ENCODE results near the gene GPR55. TPM values are rescaled to one million over a fixed set of nuclear protein-coding genes. Genes with fewer than 3 reads are reported as not detected.

Gene GPR55
- total and polyA plus RNA-seq, 2 of the 4 experiments (the other 2 are of a cell fraction), result 0.03 TPM; not detected in 1

GRCh38 chr2:230895536-230896345 lies 29.3 kb downstream of the GPR55 start:
- no peaks in the 10 kb centered on the region; the same call in 1 of the 2 replicates for H3K9me1 ChIP-seq (ENCODE audit: insufficient read depth, low read length)
- no peak overlapping the region for H3K14ac ChIP-seq (replicated peaks; ENCODE audit: low read depth, low read length)
- no peak overlapping the region for H2AK9ac ChIP-seq (replicated peaks; ENCODE audit: low read depth, low read length, poor library complexity)
- H4K8ac ChIP-seq (ENCODE audit: low read depth in 2 of 2, low read length in 2 of 2), result no peak overlapping the region
- H3K9me3 ChIP-seq (ENCODE audit: control insufficient read depth, insufficient read depth, low read length), result peaks cover 2% of the 10 kb centered on the region; the same call in 1 of the 2 replicates
- H3K27ac ChIP-seq (ENCODE audit: insufficient read depth, low read length), result no peak overlapping the region
- CTCF ChIA-PET, result interaction anchor here (3.0 kb wide), 1 partner anchor 91 kb away, joined by 12 read pairs; no protein-coding TSS in a partner anchor
- H2BK120ac ChIP-seq (ENCODE audit: low read depth, low read length), result no peak overlapping the region
- H3K4me1 ChIP-seq (ENCODE audit: control insufficient read depth, insufficient read depth, low read length), result no peaks in the 10 kb centered on the region
- POLR2A ChIA-PET (ENCODE audit: unreplicated experiment), result interaction anchor here (0.6 kb wide), 1 partner anchor 8 kb away, joined by 3 read pairs; no protein-coding TSS in a partner anchor
- H3K56ac ChIP-seq (ENCODE audit: extremely low read depth, insufficient read depth, low read length), result no peak overlapping the region
- H3K9ac ChIP-seq (ENCODE audit: low read depth, low read length), result no peak overlapping the region
- H4K5ac ChIP-seq (ENCODE audit: low read depth, low read length), result no peak overlapping the region
- H3K4me2 ChIP-seq (ENCODE audit: low read depth, low read length), result no peak overlapping the region
- peaks cover 59% of the 10 kb centered on the region for H3K27me3 ChIP-seq (ENCODE audit: control insufficient read depth, insufficient read depth, low read length)
- no peak for ATAC-seq (ENCODE audit: low read depth)
- no peak overlapping the region for H3K4ac ChIP-seq (ENCODE audit: low read depth, low read length)
- intact Hi-C loops (cut with micrococcal nuclease) (no loop called here), in situ Hi-C loops (cut with MboI; ENCODE audit: low sequenced_read_pairs) (no loop called here), dilution Hi-C loops (cut with HindIII; ENCODE audit: low sequenced_read_pairs, unreplicated experiment) (no loop called here)
- no peaks in the 10 kb centered on the region for H4K20me1 ChIP-seq (ENCODE audit: insufficient read depth, low read length)
- no TSS peak for BruUV-seq (replicated peaks)
- H2AK5ac ChIP-seq (ENCODE audit: low read depth, low read length), result no peak overlapping the region
- no peak overlapping the region for H3K18ac ChIP-seq (ENCODE audit: low read depth, low read length)
- no CpG with 5 or more reads among the region's 6 CpGs for WGBS, 2 experiments (ENCODE audit: extremely low coverage in 2 of 2, insufficient read length in 1 of 2)
- DNase-seq, result no peak
- no peaks in the 10 kb centered on the region for H3K79me1 ChIP-seq (ENCODE audit: low read depth in 1 of 2, low read length in 2 of 2)
- no peak overlapping the region for H3K4me3 ChIP-seq (ENCODE audit: insufficient read depth, low read depth, low read length)
- H2BK15ac ChIP-seq (ENCODE audit: low read depth, low read length), result no peak overlapping the region
- no peak overlapping the region for H3K23ac ChIP-seq (ENCODE audit: low read depth, low read length)
- no peak overlapping the region for H4K91ac ChIP-seq (ENCODE audit: insufficient read depth, low read depth, low read length)
- no peak overlapping the region for H2BK5ac ChIP-seq (ENCODE audit: low read depth, low read length, poor library complexity, severe bottlenecking)
- H2AFZ ChIP-seq (replicated peaks; ENCODE audit: low read length, poor library complexity), result no peak overlapping the region
- no peak overlapping the region for H2BK20ac ChIP-seq (ENCODE audit: low read depth, low read length)
- H3K36me3 ChIP-seq (ENCODE audit: control insufficient read depth, insufficient read depth, low read length), result no peaks in the 10 kb centered on the region
- TF ChIP-seq MAFK (IDR thresholded peaks at IDR 0.05; ENCODE audit: low read depth, low read length) (no peak), MAZ (IDR thresholded peaks at IDR 0.05; ENCODE audit: borderline replicate concordance, low read depth, low read length) (no peak), POLR2A (IDR thresholded peaks at IDR 0.05; ENCODE audit: low read depth, low read length) (no peak), BHLHE40 (IDR thresholded peaks at IDR 0.05; ENCODE audit: low read depth, low read length) (no peak), SMC3 (IDR thresholded peaks at IDR 0.05; ENCODE audit: low read depth, low read length) (no peak), CHD1 (IDR thresholded peaks at IDR 0.05; ENCODE audit: low read depth, low read length) (no peak), ELK1 (IDR thresholded peaks at IDR 0.05; ENCODE audit: borderline replicate concordance, low read depth, low read length) (no peak), FOS (IDR thresholded peaks at IDR 0.05; ENCODE audit: low read depth, low read length) (no peak), RFX5 (IDR thresholded peaks at IDR 0.05; ENCODE audit: low read depth, low read length) (no peak), USF2 (IDR thresholded peaks at IDR 0.05; ENCODE audit: low read depth, low read length) (no peak), CTCF (conservative IDR thresholded peaks at IDR 0.05; ENCODE audit: low read depth, low read length) (no peak), RAD21 (IDR thresholded peaks at IDR 0.05; ENCODE audit: low read length) (no peak), MXI1 (IDR thresholded peaks at IDR 0.05; ENCODE audit: borderline replicate concordance, low read depth, low read length) (no peak), RCOR1 (IDR thresholded peaks at IDR 0.05; ENCODE audit: insufficient replicate concordance, low read length) (no peak), CEBPB (IDR thresholded peaks at IDR 0.05; ENCODE audit: low read depth, low read length) (no peak)

Measured in IMR-90 (cell line).